Hepatic stellate cell (primary cell): Measurements from ENCODE around the gene TYMP.

Experiments
- DNase-seq: peaks from one replicate; pipeline ENCODE4 v3.0.0; 2011; ENCODE audit warnings: low spot score

Gene TYMP

GRCh38 chr22:50563413-50564160 is 33.8 kb upstream of the TYMP start:
- DNase-seq: no peak

- DNase-seq: peak; percentile 89
These were observed 33.0 kb upstream of the TYMP start, which contains the start of gene SYCE3 for GRCh38 chr22:50562523-50563412. Gene SYCE3 (minus strand): TSS chr22:50562919. CDS start chr22:50556405, 6,514 bp downstream.

GRCh38 chr22:50561401-50562358 is 31.9 kb upstream of the TYMP start:
- DNase-seq: no peak

GRCh38 chr22:50560034-50560433 is 30.2 kb upstream of the TYMP start:
- DNase-seq: no peak

GRCh38 chr22:50556703-50557102 is 26.9 kb upstream of the TYMP start:
- DNase-seq: no peak

- no peak for DNase-seq
These were observed 23.5 kb upstream of the TYMP start for GRCh38 chr22:50553310-50553709.

- DNase-seq: no peak
These were observed 21.4 kb upstream of the TYMP start for GRCh38 chr22:50551160-50551752.

GRCh38 chr22:50550395-50550794 is 20.6 kb upstream of the TYMP start:
- DNase-seq: no peak

- DNase-seq: no peak
These were observed 19.3 kb upstream of the TYMP start for GRCh38 chr22:50548921-50549790.

GRCh38 chr22:50548040-50548920 is 18.5 kb upstream of the TYMP start:
- no peak for DNase-seq

- no peak for DNase-seq
These were observed 17.6 kb upstream of the TYMP start for GRCh38 chr22:50547263-50547985.

GRCh38 chr22:50546326-50547262 is 16.8 kb upstream of the TYMP start:
- DNase-seq: no peak

GRCh38 chr22:50545522-50546325 is 15.9 kb upstream of the TYMP start, which contains the start of gene KLHDC7B:
Gene KLHDC7B (plus strand): TSS chr22:50545899. CDS start chr22:50546244, 345 bp downstream.
- no peak for DNase-seq

- no peak for DNase-seq
These were observed 15.0 kb upstream of the TYMP start for GRCh38 chr22:50544746-50545253.

GRCh38 chr22:50544078-50544745 is 14.4 kb upstream of the TYMP start:
- peak; percentile 88 for DNase-seq

- no peak for DNase-seq
These were observed 12.7 kb upstream of the TYMP start for GRCh38 chr22:50542416-50542927.
